Activated T-cell treated with anti-CD3 and anti-CD28 coated beads, Interleukin-2, amount 50 U/mL, for 24 hours (primary cell): Measurements from ENCODE around the gene OR2A2.

Experiments
- DNase-seq: peaks from one replicate; pipeline ENCODE4 v3.0.0-alpha.2; 2020
- H3K27ac Mint-ChIP-seq: 2 replicates; pipeline ENCODE4 v1.8.0; 2020; ENCODE audit warnings: mild to moderate bottlenecking, mixed read lengths
- H3K27me3 Mint-ChIP-seq: 2 replicates; pipeline ENCODE4 v1.8.0; 2020; ENCODE audit warnings: mixed read lengths
- H3K36me3 Mint-ChIP-seq: 2 replicates; pipeline ENCODE4 v1.8.0; 2020; ENCODE audit warnings: low read depth, mixed read lengths
- H3K4me1 Mint-ChIP-seq: 2 replicates; pipeline ENCODE4 v1.8.0; 2020; ENCODE audit warnings: low read depth, mixed read lengths
- H3K4me3 Mint-ChIP-seq: 2 replicates; pipeline ENCODE4 v1.8.0; 2020; ENCODE audit warnings: mild to moderate bottlenecking, moderate library complexity, mixed read lengths
- H3K9me3 Mint-ChIP-seq: 2 replicates; pipeline ENCODE4 v1.8.0; 2020; ENCODE audit warnings: mixed read lengths

Gene OR2A2, protein sequence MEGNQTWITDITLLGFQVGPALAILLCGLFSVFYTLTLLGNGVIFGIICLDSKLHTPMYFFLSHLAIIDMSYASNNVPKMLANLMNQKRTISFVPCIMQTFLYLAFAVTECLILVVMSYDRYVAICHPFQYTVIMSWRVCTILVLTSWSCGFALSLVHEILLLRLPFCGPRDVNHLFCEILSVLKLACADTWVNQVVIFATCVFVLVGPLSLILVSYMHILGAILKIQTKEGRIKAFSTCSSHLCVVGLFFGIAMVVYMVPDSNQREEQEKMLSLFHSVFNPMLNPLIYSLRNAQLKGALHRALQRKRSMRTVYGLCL

DNA sequence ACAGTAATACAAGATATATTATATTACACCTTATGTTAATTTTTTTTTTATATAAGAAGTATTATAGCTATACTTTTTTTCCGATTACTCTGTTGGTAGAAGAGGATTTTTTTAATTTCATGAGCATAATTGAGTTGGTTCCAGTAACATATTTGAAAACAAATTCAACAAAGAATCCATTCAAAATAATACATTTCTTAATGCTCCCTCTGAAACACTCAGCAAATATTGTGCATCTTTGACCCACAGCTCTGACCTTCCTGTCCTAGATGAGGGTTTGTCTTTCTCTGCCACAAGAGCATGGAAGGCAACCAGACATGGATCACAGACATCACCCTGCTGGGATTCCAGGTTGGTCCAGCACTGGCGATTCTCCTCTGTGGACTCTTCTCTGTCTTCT lies at the start of gene OR2A2:
OR2A2 (plus strand) TSS at position 301 of the 400 bp plus-strand sequence; CDS start at position 301, 0 bp downstream.
- DNase-seq = no peak
- H3K9me3 Mint-ChIP-seq = no peaks in the 10 kb centered on the region
- H3K36me3 Mint-ChIP-seq = no peaks in the 10 kb centered on the region
- no peaks in the 10 kb centered on the region for H3K4me1 Mint-ChIP-seq
- H3K27me3 Mint-ChIP-seq = peaks cover 18% of the 10 kb centered on the region
- no peak within 1 kb of the TSS for H3K4me3 Mint-ChIP-seq
- no peak within 1 kb of the TSS for H3K27ac Mint-ChIP-seq

DNA sequence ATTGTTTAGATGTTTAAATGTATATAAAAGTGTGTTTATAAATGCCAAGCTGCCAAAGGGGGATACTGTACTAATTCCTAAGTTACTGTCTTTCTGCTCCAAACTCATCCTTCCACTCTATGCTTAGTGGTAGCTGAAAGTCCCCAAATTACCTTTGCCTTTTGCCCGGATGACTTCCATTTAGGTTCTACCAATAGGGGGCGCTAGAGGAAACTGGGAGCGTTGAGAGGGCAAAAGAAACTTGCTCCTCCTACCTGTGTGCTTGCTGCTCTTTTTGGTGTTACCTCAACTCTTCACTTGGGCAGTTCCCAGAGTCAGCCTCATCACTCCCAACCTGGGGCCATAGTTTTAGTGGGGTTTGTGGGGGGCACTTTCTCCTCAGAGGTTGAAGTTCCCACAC lies 45.7 kb upstream of the OR2A2 start:
- no peaks in the 10 kb centered on the region for H3K4me1 Mint-ChIP-seq

DNA sequence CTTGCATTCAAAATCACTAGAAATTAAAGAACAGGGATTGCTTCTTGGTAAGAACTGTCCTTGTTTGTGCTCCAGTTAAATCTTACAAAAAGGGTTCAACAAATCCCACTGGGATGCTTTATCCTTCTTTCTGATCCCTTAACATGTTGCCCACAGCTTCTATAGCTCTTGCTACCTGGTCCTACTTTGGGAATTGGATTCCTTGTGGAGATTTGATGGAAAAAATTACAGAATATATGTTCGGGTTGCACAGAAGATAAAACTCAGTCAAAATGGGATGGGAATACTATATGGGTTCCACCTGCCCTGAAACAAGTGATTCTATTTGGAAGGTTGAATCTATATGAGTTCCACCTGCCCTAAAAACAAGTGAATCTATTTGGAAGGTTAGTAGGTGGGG lies 39.9 kb upstream of the OR2A2 start, which contains the start of gene OR2A25:
OR2A25 (plus strand) TSS at position 301 of the 400 bp plus-strand sequence. CDS start 4,409 bp downstream, outside the sequence.
- Mint-ChIP-seq H3K27ac (no peak within 1 kb of the TSS), H3K27me3 (peaks cover 16% of the 10 kb centered on the region), H3K36me3 (no peaks in the 10 kb centered on the region), H3K9me3 (no peaks in the 10 kb centered on the region), H3K4me1 (no peaks in the 10 kb centered on the region), H3K4me3 (no peak within 1 kb of the TSS)
- no peak for DNase-seq

More for the DNA sequence above, 45.7 kb upstream of the OR2A2 start:
- H3K9me3 Mint-ChIP-seq = peaks cover 6% of the 10 kb centered on the region
- no peaks in the 10 kb centered on the region for H3K36me3 Mint-ChIP-seq
- H3K27ac Mint-ChIP-seq = no peak overlapping the region
- H3K27me3 Mint-ChIP-seq = peaks cover 29% of the 10 kb centered on the region
- no peak for DNase-seq
- no peak overlapping the region for H3K4me3 Mint-ChIP-seq

DNA sequence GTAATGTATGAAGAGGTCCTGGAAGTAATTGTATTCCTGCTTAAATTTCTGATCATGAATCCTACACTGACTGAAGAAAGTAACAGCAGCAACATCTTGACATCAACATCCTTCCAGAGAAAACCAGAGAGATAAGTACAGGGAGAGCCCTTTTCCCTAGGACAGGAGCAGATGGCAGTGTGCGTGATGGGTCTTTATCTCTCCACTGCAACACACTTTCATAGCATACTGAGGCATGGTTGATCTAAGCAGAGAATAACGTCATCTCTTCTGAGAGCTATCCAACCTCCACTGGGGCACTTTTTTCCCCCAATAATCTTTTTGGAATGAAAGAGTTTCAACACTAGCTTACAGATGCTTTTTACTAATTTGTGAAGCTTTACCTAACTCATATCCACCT lies 39.4 kb upstream of the OR2A2 start:
- Mint-ChIP-seq H3K36me3 (no peaks in the 10 kb centered on the region), H3K9me3 (no peaks in the 10 kb centered on the region), H3K27me3 (peaks cover 17% of the 10 kb centered on the region), H3K27ac (no peak overlapping the region), H3K4me3 (no peak overlapping the region), H3K4me1 (no peaks in the 10 kb centered on the region)
- DNase-seq = no peak

DNA sequence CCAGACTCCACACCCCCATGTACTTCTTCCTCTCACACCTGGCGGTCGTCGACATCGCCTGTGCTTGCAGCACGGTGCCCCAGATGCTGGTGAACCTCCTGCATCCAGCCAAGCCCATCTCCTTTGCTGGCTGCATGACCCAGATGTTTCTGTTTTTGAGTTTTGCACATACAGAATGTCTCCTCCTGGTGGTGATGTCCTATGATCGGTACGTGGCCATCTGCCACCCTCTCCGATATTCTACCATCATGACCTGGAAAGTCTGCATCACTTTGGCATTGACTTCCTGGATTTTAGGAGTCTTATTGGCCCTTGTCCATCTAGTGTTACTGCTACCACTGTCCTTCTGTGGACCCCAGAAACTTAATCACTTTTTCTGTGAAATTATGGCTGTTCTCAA lies 35.0 kb upstream of the OR2A2 start:
- Mint-ChIP-seq H3K4me1 (no peaks in the 10 kb centered on the region), H3K27ac (no peak overlapping the region), H3K9me3 (no peaks in the 10 kb centered on the region), H3K27me3 (peaks cover 11% of the 10 kb centered on the region), H3K4me3 (no peak overlapping the region), H3K36me3 (no peaks in the 10 kb centered on the region)
- DNase-seq = no peak

DNA sequence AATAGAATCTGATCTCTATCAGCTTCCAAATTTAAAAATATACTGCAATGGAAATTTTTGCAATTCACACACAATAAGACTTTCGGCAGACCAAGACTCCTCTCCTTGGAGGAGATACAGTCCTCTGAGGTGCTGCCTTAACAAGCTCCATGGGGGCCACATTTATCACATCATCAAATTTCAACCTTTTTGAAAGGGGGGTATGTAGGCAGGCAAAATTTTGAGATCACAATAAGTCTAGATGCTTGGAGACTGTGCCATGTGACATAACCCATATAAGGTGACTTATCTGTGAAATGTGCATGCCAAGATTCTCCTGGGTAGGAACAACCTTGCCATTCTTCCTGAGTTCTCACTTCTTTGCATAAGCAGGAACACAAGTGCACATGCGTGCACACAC lies 23.4 kb upstream of the OR2A2 start, which contains the start of gene OR2A12:
OR2A12 (plus strand) TSS at position 301 of the 400 bp plus-strand sequence. CDS start 8,830 bp downstream, outside the sequence.
- Mint-ChIP-seq H3K4me3 (no peak within 1 kb of the TSS), H3K27me3 (peaks cover 6% of the 10 kb centered on the region), H3K4me1 (no peaks in the 10 kb centered on the region), H3K36me3 (no peaks in the 10 kb centered on the region), H3K27ac (no peak within 1 kb of the TSS), H3K9me3 (peaks cover 6% of the 10 kb centered on the region)
- no peak for DNase-seq

DNA sequence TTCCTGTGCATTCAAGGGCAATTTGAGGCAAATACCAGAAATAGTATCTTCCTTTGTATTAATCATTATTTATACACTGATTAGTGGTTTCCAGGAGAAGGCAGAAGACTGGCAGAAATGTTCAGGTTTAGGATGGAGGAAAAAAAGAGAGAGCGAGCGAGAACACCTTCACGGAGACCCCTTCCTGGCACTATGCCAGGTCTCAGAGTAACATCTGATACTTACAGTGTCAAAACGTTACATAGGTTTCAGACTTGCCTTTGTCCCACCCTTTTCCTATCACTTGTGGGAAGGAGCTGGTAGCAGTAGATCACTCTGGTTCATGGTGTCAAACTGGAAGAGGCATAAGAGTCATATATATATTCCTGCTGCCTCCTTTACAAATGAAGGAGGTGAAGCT lies 22.7 kb upstream of the OR2A2 start:
- Mint-ChIP-seq H3K27ac (no peak overlapping the region), H3K9me3 (peaks cover 6% of the 10 kb centered on the region), H3K4me1 (no peaks in the 10 kb centered on the region), H3K27me3 (peaks cover 7% of the 10 kb centered on the region), H3K36me3 (no peaks in the 10 kb centered on the region), H3K4me3 (no peak overlapping the region)
- no peak for DNase-seq

DNA sequence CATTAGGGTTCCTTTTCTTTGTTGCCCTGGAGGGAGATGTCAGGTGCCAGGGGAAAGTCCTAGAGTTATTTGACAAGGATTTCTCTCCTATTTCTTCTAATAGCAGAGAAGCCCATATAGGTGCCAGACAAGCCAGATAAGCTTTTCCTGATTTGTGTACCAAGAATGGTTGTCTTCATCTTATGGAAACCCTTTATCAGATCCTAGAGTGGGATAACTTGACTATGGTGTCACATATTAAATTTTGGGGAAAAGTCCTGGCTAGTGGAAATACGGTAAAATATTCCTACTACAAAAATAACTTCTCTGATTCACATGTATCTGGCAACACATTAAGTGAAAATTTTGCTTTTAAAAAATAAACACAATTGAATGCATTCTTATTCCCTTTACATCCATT lies 22.2 kb upstream of the OR2A2 start:
- no peak for DNase-seq
- Mint-ChIP-seq H3K27ac (no peak overlapping the region), H3K27me3 (peaks cover 7% of the 10 kb centered on the region), H3K4me1 (no peaks in the 10 kb centered on the region), H3K4me3 (no peak overlapping the region), H3K9me3 (peaks cover 6% of the 10 kb centered on the region), H3K36me3 (no peaks in the 10 kb centered on the region)

DNA sequence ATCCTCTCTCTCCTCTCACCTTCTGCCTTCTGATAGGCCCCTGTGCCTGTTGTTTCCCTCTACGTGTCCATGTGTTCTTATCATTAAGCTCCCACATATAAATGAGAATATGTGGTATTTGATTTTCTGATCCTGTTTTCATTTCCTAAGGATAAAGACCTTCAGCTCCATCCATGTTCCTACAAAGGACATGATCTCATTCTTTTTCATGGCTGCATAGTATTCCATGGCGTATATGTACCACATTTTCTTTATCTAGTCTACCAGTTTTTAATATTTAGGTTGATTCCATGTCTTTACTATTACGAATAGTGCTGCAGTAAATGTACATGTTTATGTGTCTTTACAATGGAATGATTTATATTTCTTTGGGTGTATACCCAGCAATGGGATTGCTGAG lies 18.7 kb upstream of the OR2A2 start:
- Mint-ChIP-seq H3K27me3 (peaks cover 15% of the 10 kb centered on the region), H3K4me1 (no peaks in the 10 kb centered on the region), H3K36me3 (no peaks in the 10 kb centered on the region), H3K9me3 (peaks cover 6% of the 10 kb centered on the region), H3K4me3 (no peak overlapping the region), H3K27ac (no peak overlapping the region)
- no peak for DNase-seq

DNA sequence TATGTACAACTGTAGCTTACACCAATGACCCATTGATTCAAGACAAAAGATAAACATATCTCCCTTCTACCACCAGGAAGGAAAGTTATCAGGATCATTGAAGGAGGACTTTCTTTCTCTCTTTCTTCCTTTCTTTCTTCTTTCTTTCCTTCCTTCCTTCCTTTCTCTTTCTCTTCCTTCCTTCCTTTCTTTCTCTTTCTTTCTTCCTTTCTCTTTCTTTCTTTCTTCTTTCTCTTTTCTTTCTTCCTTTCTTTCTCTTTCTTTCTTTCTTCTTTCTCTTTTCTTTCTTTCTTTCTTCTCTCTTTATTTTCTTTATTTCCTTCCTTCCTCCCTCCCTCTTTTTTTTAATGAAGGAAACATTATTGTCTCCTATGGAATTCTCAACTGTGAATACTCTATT lies 10.6 kb upstream of the OR2A2 start:
- Mint-ChIP-seq H3K4me3 (no peak overlapping the region), H3K36me3 (no peaks in the 10 kb centered on the region), H3K27me3 (peaks cover 16% of the 10 kb centered on the region), H3K9me3 (no peaks in the 10 kb centered on the region), H3K4me1 (peaks cover 6% of the 10 kb centered on the region), H3K27ac (no peak overlapping the region)
- no peak for DNase-seq

DNA sequence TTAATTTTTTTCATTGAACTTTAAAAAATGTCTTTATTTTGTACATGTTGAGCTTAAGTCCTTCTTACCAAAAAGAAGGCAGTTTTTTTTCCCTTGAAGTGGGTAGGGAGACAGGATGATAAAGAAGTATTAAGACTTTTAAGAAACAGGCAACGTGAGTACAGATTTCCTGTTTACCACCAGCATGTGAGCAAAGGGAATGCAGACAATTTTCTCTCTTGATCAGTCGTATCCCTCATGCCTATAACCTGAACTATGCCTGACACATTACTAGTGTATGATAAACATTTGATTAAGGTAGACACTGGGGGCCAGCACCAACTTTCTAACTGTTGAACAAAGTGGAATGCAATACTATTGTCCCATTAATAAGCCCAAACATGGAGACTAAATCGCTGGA lies 8.8 kb upstream of the OR2A2 start:
- Mint-ChIP-seq H3K27ac (no peak overlapping the region), H3K4me3 (no peak overlapping the region), H3K27me3 (peaks cover 9% of the 10 kb centered on the region), H3K9me3 (no peaks in the 10 kb centered on the region), H3K36me3 (no peaks in the 10 kb centered on the region), H3K4me1 (peaks cover 6% of the 10 kb centered on the region)
- DNase-seq = no peak

DNA sequence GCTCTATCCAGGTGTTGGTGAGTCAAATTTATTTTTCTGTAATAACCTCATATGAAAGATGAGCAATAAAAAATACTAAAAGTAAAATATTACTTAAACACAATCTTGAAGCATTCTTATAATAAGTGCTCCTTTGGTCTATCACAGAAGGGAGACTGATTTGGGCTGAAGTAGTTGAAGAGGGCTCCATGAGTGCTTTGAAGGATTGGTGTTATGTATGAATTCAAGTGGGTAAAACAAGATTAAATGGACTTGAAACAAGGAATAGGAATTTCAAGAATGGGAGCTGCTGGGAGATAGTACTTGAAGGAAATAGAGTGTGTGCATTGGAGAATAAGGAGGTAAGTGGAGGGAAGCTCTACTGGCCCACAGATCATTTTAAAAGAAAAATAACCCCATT lies 7.3 kb upstream of the OR2A2 start:
- Mint-ChIP-seq H3K4me1 (peaks cover 6% of the 10 kb centered on the region), H3K27me3 (peaks cover 3% of the 10 kb centered on the region), H3K36me3 (no peaks in the 10 kb centered on the region), H3K4me3 (no peak overlapping the region), H3K9me3 (no peaks in the 10 kb centered on the region), H3K27ac (no peak overlapping the region)
- no peak for DNase-seq

DNA sequence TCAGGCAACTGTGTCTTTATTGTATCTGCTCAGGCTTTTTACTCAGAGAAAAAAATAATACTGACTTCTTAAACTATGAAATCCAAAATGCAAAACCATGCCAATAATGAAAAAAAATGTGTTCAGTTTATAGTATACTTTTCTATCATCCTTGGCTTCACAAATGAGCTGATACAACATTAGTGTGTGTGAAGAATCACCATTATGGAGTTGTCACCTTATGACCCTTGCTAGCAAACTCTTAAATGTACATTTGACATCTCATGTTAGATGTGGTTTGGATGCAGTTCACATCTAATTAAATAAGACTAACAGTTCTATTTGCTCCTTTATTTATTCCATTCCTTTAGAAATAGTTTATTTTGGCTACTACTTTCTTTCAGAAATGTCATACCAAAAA lies 4.2 kb upstream of the OR2A2 start:
- peaks cover 5% of the 10 kb centered on the region for H3K4me1 Mint-ChIP-seq
- no peaks in the 10 kb centered on the region for H3K9me3 Mint-ChIP-seq
- no peak overlapping the region for H3K27ac Mint-ChIP-seq
- no peak overlapping the region for H3K4me3 Mint-ChIP-seq
- peaks cover 3% of the 10 kb centered on the region for H3K27me3 Mint-ChIP-seq
- DNase-seq = no peak
- no peaks in the 10 kb centered on the region for H3K36me3 Mint-ChIP-seq

DNA sequence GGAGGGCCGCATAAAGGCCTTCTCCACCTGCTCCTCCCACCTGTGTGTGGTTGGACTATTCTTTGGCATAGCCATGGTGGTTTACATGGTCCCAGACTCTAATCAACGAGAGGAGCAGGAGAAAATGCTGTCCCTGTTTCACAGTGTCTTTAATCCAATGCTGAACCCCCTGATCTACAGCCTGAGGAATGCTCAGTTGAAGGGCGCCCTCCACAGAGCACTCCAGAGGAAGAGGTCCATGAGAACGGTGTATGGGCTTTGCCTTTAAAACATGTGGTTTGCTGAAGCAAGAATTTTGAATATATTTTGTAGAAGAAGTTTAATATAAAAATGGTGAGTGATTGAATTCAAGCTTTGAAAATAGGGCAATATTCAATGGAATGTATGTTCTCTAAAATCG lies 889 bp downstream of the OR2A2 start:
- H3K27me3 Mint-ChIP-seq = peaks cover 18% of the 10 kb centered on the region
- H3K9me3 Mint-ChIP-seq = no peaks in the 10 kb centered on the region
- H3K4me3 Mint-ChIP-seq = no peak overlapping the region
- H3K4me1 Mint-ChIP-seq = no peaks in the 10 kb centered on the region
- H3K27ac Mint-ChIP-seq = no peak overlapping the region
- H3K36me3 Mint-ChIP-seq = no peaks in the 10 kb centered on the region
- no peak for DNase-seq

DNA sequence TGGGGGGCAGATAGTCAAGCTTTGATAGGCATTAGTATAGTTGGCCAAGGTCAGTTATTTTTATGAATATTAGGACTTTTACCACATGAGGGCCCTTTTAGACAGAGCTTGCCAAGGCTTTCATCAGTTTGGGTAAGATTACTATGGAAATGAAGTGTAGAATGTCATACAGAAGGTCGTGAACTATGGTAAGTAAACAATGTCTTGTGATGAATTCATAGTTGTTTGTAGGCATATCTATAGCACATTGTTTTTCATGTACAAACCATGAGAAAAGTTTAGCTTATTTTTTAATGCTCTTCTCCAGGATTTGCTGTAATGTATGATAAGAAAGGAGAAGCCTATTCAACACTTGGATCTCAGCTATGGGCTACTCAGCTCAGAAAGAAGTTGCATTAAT lies 4.3 kb downstream of the OR2A2 start:
- no peak for DNase-seq
- H3K36me3 Mint-ChIP-seq = no peaks in the 10 kb centered on the region
- no peak overlapping the region for H3K4me3 Mint-ChIP-seq
- peaks cover 15% of the 10 kb centered on the region for H3K27me3 Mint-ChIP-seq
- H3K4me1 Mint-ChIP-seq = no peaks in the 10 kb centered on the region
- no peak overlapping the region for H3K27ac Mint-ChIP-seq
- no peaks in the 10 kb centered on the region for H3K9me3 Mint-ChIP-seq
